GM19043 (cell line): ENCODE results near the gene NEK7.
"Not testable (repeated sequence)": the region's sequence is repeated elsewhere in the genome, so short reads cannot be mapped to it uniquely, and the experiment has no call there.

Experiments
- ATAC-seq: cut with Tn5 transposase; IDR thresholded peaks from one replicate; pipeline ENCODE4 v1.9.1; 2021; ENCODE audit warnings: low read depth; ENCODE audit not compliant: unreplicated experiment

The NEK7 gene

GRCh38 chr1:198156745-198157240 lies at the start of gene NEK7:
NEK7 (plus strand) TSS chr1:198156998; CDS start chr1:198232581, 75,583 bp downstream.
- peak; percentile 30 for ATAC-seq

GRCh38 chr1:198107091-198107501 lies 49.7 kb upstream of the NEK7 start:
- ATAC-seq: no peak

- no peak for ATAC-seq
Observed at GRCh38 chr1:198108636-198109370, 48.0 kb upstream of the NEK7 start.

GRCh38 chr1:198109371-198109715 lies 47.5 kb upstream of the NEK7 start:
- no peak for ATAC-seq

GRCh38 chr1:198113342-198113750 lies 43.5 kb upstream of the NEK7 start:
- ATAC-seq: no peak

- ATAC-seq: no peak
Observed at GRCh38 chr1:198116069-198116468, 40.7 kb upstream of the NEK7 start.

GRCh38 chr1:198116469-198116868 lies 40.3 kb upstream of the NEK7 start:
- no peak for ATAC-seq

GRCh38 chr1:198117267-198117666 lies 39.5 kb upstream of the NEK7 start:
- ATAC-seq: no peak

GRCh38 chr1:198118134-198118533 lies 38.7 kb upstream of the NEK7 start:
- no peak for ATAC-seq

GRCh38 chr1:198119906-198120305 lies 36.9 kb upstream of the NEK7 start:
- ATAC-seq: no peak

- no peak for ATAC-seq
Observed at GRCh38 chr1:198121056-198121826, 35.6 kb upstream of the NEK7 start.

- ATAC-seq: no peak
Observed at GRCh38 chr1:198122693-198123092, 34.1 kb upstream of the NEK7 start.

- ATAC-seq: no peak
Observed at GRCh38 chr1:198123133-198123532, 33.7 kb upstream of the NEK7 start.

- ATAC-seq: no peak
Observed at GRCh38 chr1:198124673-198125072, 32.1 kb upstream of the NEK7 start.

- ATAC-seq: no peak
Observed at GRCh38 chr1:198125995-198126735, 30.6 kb upstream of the NEK7 start.

GRCh38 chr1:198128533-198128932 lies 28.3 kb upstream of the NEK7 start:
- ATAC-seq: no peak

GRCh38 chr1:198130053-198130452 lies 26.7 kb upstream of the NEK7 start:
- not testable (repeated sequence) for ATAC-seq

- ATAC-seq: peak; percentile 64
Observed at GRCh38 chr1:198132060-198132781, 24.6 kb upstream of the NEK7 start.

GRCh38 chr1:198134252-198134651 lies 22.5 kb upstream of the NEK7 start:
- ATAC-seq: no peak

GRCh38 chr1:198135366-198135765 lies 21.4 kb upstream of the NEK7 start:
- no peak for ATAC-seq
